ENCODE data around the gene EGR1.

Gene EGR1

DNA sequence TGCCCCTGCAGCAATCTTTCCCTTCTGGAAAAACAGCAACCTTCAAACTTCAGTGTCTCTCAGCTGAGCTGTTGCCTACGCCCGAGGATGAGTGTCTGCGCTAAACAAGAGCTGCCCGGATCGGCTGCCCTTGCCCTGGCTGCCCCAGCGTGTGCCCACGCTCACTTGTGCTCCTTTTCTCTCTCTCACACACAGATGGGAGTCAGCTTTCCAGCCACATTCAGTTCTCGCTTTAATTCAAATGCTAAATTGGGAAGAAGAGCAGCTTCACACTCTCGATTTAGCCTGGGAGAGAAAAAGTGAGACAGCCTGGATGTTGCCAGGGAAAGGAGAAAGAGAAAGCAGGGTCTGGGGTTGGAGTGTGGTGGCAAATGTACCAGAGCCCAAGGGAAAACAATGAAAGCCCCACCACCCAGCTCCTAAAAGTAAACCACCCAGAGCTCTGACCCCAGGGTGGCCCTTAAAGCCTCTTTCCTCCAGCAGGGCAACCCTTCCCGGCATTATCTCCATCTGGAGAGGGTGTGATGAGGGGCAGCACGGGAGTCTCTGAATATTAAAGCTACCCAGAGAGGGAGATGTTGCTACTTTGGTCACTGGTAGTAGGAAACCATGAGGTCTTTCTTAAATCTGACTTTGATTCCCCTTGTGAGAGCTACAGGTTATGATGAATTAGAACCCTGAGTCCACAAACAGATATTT lies 9.9 kb upstream of the EGR1 start:
- TF ChIP-seq POLR2AphosphoS5 (IDR thresholded peaks at IDR 0.05; ENCODE audit: low read depth), result no peak
- Histone ChIP-seq H3K4me3 (replicated peaks; ENCODE audit: insufficient read depth, low read length) (no peak overlapping the region), H3K27ac (replicated peaks) (no peak overlapping the region), H3K27me3 (ENCODE audit: insufficient read depth, poor library complexity, severe bottlenecking) (no peaks in the 10 kb centered on the region)
- no peak for DNase-seq (ENCODE audit: low read depth in 1 of 2, low spot score in 1 of 2)

GRCh38 chr5:138457531-138458275 lies 7.6 kb upstream of the EGR1 start:
- Histone ChIP-seq H3K27me3 (ENCODE audit: insufficient read depth, poor library complexity, severe bottlenecking) (no peaks in the 10 kb centered on the region), H3K27ac (replicated peaks) (no peak overlapping the region), H3K4me3 (replicated peaks; ENCODE audit: insufficient read depth, low read length) (no peak overlapping the region)
- no peak for DNase-seq (ENCODE audit: low read depth in 1 of 2, low spot score in 1 of 2)
- no peak for TF ChIP-seq GABPA (IDR thresholded peaks at IDR 0.05; ENCODE audit: low read depth)
- no peak for TF ChIP-seq CTCF (IDR thresholded peaks at IDR 0.05; ENCODE audit: insufficient read depth, low read length)
- TF ChIP-seq POLR2AphosphoS5 (IDR thresholded peaks at IDR 0.05; ENCODE audit: low read depth), result no peak
- TF ChIP-seq SPI1 (IDR thresholded peaks at IDR 0.05; ENCODE audit: borderline replicate concordance, low read depth), result no peak
- TF ChIP-seq, protein P1, sequence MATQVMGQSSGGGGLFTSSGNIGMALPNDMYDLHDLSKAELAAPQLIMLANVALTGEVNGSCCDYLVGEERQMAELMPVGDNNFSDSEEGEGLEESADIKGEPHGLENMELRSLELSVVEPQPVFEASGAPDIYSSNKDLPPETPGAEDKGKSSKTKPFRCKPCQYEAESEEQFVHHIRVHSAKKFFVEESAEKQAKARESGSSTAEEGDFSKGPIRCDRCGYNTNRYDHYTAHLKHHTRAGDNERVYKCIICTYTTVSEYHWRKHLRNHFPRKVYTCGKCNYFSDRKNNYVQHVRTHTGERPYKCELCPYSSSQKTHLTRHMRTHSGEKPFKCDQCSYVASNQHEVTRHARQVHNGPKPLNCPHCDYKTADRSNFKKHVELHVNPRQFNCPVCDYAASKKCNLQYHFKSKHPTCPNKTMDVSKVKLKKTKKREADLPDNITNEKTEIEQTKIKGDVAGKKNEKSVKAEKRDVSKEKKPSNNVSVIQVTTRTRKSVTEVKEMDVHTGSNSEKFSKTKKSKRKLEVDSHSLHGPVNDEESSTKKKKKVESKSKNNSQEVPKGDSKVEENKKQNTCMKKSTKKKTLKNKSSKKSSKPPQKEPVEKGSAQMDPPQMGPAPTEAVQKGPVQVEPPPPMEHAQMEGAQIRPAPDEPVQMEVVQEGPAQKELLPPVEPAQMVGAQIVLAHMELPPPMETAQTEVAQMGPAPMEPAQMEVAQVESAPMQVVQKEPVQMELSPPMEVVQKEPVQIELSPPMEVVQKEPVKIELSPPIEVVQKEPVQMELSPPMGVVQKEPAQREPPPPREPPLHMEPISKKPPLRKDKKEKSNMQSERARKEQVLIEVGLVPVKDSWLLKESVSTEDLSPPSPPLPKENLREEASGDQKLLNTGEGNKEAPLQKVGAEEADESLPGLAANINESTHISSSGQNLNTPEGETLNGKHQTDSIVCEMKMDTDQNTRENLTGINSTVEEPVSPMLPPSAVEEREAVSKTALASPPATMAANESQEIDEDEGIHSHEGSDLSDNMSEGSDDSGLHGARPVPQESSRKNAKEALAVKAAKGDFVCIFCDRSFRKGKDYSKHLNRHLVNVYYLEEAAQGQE (IDR thresholded peaks at IDR 0.05; ENCODE audit: insufficient replicate concordance, low read depth), result no peak

GRCh38 chr5:138458384-138458783 lies 6.9 kb upstream of the EGR1 start:
- TF ChIP-seq, protein P1 (IDR thresholded peaks at IDR 0.05; ENCODE audit: insufficient replicate concordance, low read depth), result no peak
- TF ChIP-seq POLR2AphosphoS5 (IDR thresholded peaks at IDR 0.05; ENCODE audit: low read depth), result no peak
- Histone ChIP-seq H3K27ac (replicated peaks) (no peak overlapping the region), H3K27me3 (ENCODE audit: insufficient read depth, poor library complexity, severe bottlenecking) (no peaks in the 10 kb centered on the region), H3K4me3 (replicated peaks; ENCODE audit: insufficient read depth, low read length) (no peak overlapping the region)
- no peak for DNase-seq (ENCODE audit: low read depth in 1 of 2, low spot score in 1 of 2)

DNA sequence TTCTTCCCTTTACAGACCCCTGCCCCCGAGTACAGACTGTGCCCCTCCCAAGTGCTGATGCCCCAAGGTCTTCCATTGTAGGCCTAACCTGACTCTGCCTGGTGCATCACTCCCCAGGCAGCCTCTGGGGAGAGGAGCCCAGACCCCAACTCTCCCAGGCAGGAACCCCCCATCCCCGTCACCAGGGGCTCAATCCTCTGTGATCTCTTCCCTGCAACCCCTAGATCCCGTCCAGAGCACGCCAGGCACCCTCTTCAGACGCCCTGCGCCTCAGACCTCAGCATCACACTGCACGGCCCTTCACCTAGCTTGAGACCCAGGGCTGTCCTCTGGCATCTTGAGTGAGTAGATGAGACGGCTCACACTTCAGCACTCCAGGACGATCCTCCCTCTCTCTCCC lies 6.4 kb upstream of the EGR1 start:
- Histone ChIP-seq H3K27ac (replicated peaks) (no peak overlapping the region), H3K27me3 (ENCODE audit: insufficient read depth, poor library complexity, severe bottlenecking) (no peaks in the 10 kb centered on the region), H3K4me3 (replicated peaks; ENCODE audit: insufficient read depth, low read length) (no peak overlapping the region)
- DNase-seq (ENCODE audit: low read depth in 1 of 2, low spot score in 1 of 2), result no peak
- TF ChIP-seq SPI1 (IDR thresholded peaks at IDR 0.05; ENCODE audit: borderline replicate concordance, low read depth) (no peak), POLR2AphosphoS5 (IDR thresholded peaks at IDR 0.05; ENCODE audit: low read depth) (no peak), GABPA (IDR thresholded peaks at IDR 0.05; ENCODE audit: low read depth) (no peak), CTCF (IDR thresholded peaks at IDR 0.05; ENCODE audit: insufficient read depth, low read length) (no peak)
- TF ChIP-seq, protein P1 (IDR thresholded peaks at IDR 0.05; ENCODE audit: insufficient replicate concordance, low read depth), result no peak

All from HL-60 (cell line).